CD4-positive, CD25-positive, alpha-beta regulatory T cell (primary cell): ENCODE data around the gene GART. TPM values are rescaled to one million over a fixed set of nuclear protein-coding genes. Genes with fewer than 3 reads are reported as not detected.
A peak's percentile ranks its signal among the peaks of the same experiment; 100 is the strongest.
"Not testable (repeated sequence)": the region's sequence is repeated elsewhere in the genome, so short reads cannot be mapped to it uniquely, and the experiment has no call there.

Experiments used
- ATAC-seq, 2 donors: fragments of 150-1000 bp; cut with Tn5 transposase; one replicate each; pipeline ENCODE4 v1.10.0; 2021; ENCODE audit warnings: low read depth in 2 of 2, moderate number of reproducible peaks in 2 of 2, moderate library complexity in 1 of 2
- DNase-seq, 3 donors: peaks; one replicate each; pipeline versions ENCODE4 v3.0.0 to v3.0.0-alpha.2; 2012 to 2022; ENCODE audit warnings: mixed read lengths in 1 of 3
- H3K27ac ChIP-seq: one replicate; pipeline ENCODE4 v1.7.0; 2013; ENCODE audit warnings: mild to moderate bottlenecking, low read length; ENCODE audit not compliant: insufficient read depth, poor library complexity, severe bottlenecking
- H3K27me3 ChIP-seq: one replicate; pipeline ENCODE4 v1.7.0; 2013; ENCODE audit warnings: low read length; ENCODE audit not compliant: control insufficient read depth, insufficient read depth
- H3K36me3 ChIP-seq: one replicate; pipeline ENCODE4 v1.7.0; 2013; ENCODE audit warnings: mild to moderate bottlenecking, low read length, moderate library complexity; ENCODE audit not compliant: control insufficient read depth, insufficient read depth
- H3K4me1 ChIP-seq: 2 replicates; pipeline ENCODE4 v1.7.0; 2013; ENCODE audit warnings: mild to moderate bottlenecking, low read length; ENCODE audit not compliant: insufficient read depth, control insufficient read depth, poor library complexity, severe bottlenecking
- H3K4me3 ChIP-seq: one replicate; pipeline ENCODE4 v1.7.0; 2013; ENCODE audit warnings: low read depth, mild to moderate bottlenecking, low read length, moderate library complexity
- H3K9me3 ChIP-seq, 2 experiments: 1 replicate in 1 of 2; 2 replicates in 1 of 2; pipeline ENCODE4 v1.7.0; 2013; ENCODE audit warnings: low read length in 2 of 2, mild to moderate bottlenecking in 1 of 2, moderate library complexity in 1 of 2; ENCODE audit not compliant: control insufficient read depth in 2 of 2
- H3K27ac Mint-ChIP-seq, 3 donors: one replicate each; pipeline ENCODE4 v1.8.0; 2020 to 2022; ENCODE audit warnings: mild to moderate bottlenecking in 3 of 3, mixed read lengths in 3 of 3, moderate library complexity in 2 of 3
- H3K27me3 Mint-ChIP-seq: one replicate; pipeline ENCODE4 v1.8.0; 2022; ENCODE audit warnings: mild to moderate bottlenecking, mixed read lengths
- H3K36me3 Mint-ChIP-seq: one replicate; pipeline ENCODE4 v1.8.0; 2020; ENCODE audit warnings: mixed read lengths
- H3K4me1 Mint-ChIP-seq, 4 donors: one replicate each; pipeline ENCODE4 v1.8.0; 2020 to 2022; ENCODE audit warnings: mixed read lengths in 4 of 4, mild to moderate bottlenecking in 1 of 4
- H3K4me3 Mint-ChIP-seq, 4 donors: one replicate each; pipeline ENCODE4 v1.8.0; 2020 to 2022; ENCODE audit warnings: mild to moderate bottlenecking in 4 of 4, mixed read lengths in 4 of 4, moderate library complexity in 3 of 4
- H3K9me3 Mint-ChIP-seq, 7 donors: one replicate each; pipeline ENCODE4 v1.8.0; 2020 to 2022; ENCODE audit warnings: mixed read lengths in 7 of 7, mild to moderate bottlenecking in 3 of 7, moderate library complexity in 2 of 7
- polyA plus RNA-seq, 4 donors: library from polyadenylated mRNA; unstranded; fragments of 300-500 nt; fragmentation: Illumina TruSeq; gene quantifications; one replicate each; pipeline ENCODE4 v1.2.3, GENCODE V29; 2021
- total RNA-seq: library from RNA; stranded (reverse); gene quantifications from one replicate; pipeline ENCODE4 v1.2.3, GENCODE V29; 2022

Gene GART
- total and polyA plus RNA-seq, 5 donors from 2014 or later = 44.0 to 63.9 (median 49.9) TPM

DNA sequence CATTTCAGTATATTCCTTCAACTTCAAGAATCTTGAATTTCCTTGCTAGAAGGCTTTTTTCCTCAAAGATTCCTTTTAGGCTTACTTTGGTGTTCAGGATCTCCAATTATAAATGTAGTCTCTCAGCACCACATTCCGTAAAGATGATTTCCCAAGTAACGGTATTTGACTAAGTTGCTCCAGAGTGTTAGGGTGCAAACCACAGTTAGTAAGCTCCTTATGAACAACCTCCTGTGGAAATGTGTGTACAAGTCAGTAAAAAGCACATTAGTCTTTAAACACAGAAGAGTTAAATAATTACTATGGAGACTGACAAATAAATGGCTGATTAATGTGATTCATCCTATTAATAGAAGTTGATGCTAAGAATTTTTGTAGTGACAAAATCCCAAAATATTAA, 36.3 kb upstream of the GART start:
- peaks cover 0 to 4% (median 3%) of the 10 kb centered on the region in 4 donors for H3K4me1 Mint-ChIP-seq
- no peak overlapping the region for H3K27ac Mint-ChIP-seq
- no peak for ATAC-seq
- H3K36me3 Mint-ChIP-seq = peaks cover 16% of the 10 kb centered on the region
- no peak overlapping the region for H3K4me3 Mint-ChIP-seq
- H3K4me3 ChIP-seq = no peak overlapping the region
- H3K27me3 ChIP-seq = no peaks in the 10 kb centered on the region
- H3K27me3 Mint-ChIP-seq = no peaks in the 10 kb centered on the region
- no peak for DNase-seq
- peaks cover 45% of the 10 kb centered on the region for H3K36me3 ChIP-seq
- no peak overlapping the region for H3K27ac ChIP-seq
- peaks cover 2% of the 10 kb centered on the region for H3K4me1 ChIP-seq
- no peaks in the 10 kb centered on the region for H3K9me3 Mint-ChIP-seq
- no peaks in the 10 kb centered on the region for H3K9me3 ChIP-seq

DNA sequence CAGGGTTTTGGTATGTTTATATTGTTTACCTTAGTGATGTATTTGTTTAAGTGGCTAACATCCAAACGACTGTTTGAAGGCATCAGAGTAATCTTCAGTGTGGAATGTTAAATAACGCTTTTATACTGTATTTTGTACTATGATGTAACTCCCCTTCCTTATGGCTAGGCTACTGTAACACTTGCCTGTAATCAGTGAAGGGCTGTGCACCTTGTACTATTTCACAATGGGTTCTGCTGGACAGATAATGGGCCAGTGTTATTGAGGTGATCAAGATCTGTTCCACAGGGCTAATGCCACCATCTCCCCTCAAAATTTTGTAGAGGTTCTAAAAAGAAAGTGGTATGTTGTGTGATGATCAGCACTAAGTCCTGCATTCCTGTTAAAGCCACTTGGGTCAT, 34.8 kb upstream of the GART start:
- not testable (repeated sequence) for H3K27me3 ChIP-seq, ATAC-seq, H3K27ac Mint-ChIP-seq, H3K4me3 ChIP-seq, H3K4me3 Mint-ChIP-seq, H3K27me3 Mint-ChIP-seq, DNase-seq, H3K9me3 ChIP-seq, H3K27ac ChIP-seq, H3K4me1 ChIP-seq, H3K9me3 Mint-ChIP-seq
- peaks cover 59% of the 10 kb centered on the region for H3K36me3 ChIP-seq
- Mint-ChIP-seq H3K36me3 (peaks cover 28% of the 10 kb centered on the region), H3K4me1 (peaks cover 0 to 11% (median 8%) of the 10 kb centered on the region in 4 donors)

DNA sequence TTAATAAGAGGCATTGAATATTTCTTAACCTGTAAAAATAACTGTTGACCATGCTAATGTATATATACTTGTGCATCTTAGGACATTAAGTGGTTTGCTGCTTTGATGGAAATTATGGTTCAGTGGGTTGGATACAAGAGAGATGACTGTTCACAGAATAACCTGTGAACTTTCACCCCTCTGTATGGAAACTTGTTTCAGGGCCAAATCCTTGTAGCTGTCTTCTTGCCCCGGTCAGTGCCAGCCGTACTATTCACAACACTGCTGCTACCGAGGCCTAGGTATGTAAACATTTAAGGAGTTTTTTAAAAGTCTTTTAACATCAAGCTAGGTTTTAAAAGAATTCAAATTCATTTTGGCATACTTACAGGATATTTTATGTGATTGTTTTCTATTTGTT, 30.4 kb upstream of the GART start:
- Mint-ChIP-seq H3K4me1 (peaks cover 0 to 38% (median 28%) of the 10 kb centered on the region in 4 donors), H3K27me3 (no peaks in the 10 kb centered on the region), H3K36me3 (peaks cover 45% of the 10 kb centered on the region), H3K27ac (peak overlapping the region in 2 of 3 donors; percentile 11 to 57), H3K9me3 (no peaks in the 10 kb centered on the region), H3K4me3 (no peak overlapping the region)
- no peak overlapping the region for H3K4me3 ChIP-seq
- peak overlapping the region; percentile 21 for H3K27ac ChIP-seq
- H3K4me1 ChIP-seq = peaks cover 2% of the 10 kb centered on the region
- peaks cover 95% of the 10 kb centered on the region for H3K36me3 ChIP-seq
- no peaks in the 10 kb centered on the region for H3K27me3 ChIP-seq
- H3K9me3 ChIP-seq = no peaks in the 10 kb centered on the region
- no peak for DNase-seq
- no peak for ATAC-seq

DNA sequence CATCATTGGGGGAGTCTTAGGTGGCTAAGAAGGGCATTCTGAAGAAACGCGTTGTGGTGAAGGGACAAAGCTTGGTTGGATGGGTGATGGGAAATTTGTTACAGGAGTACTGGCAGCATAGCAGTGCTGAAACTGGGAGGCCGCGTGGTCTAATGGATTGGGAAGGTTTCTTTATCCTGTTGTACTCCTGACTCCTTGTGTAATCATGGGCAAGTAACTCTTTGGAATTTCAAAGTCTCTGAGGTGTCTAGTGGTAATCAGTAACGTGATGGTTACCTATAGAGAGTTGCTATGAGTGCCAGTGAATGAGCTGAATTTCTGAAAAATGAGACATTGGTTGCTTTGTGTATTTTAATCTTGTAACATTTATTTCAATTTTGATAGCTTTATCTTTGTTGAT, 28.1 kb upstream of the GART start:
- H3K27ac Mint-ChIP-seq = peak overlapping the region; percentile 23 to 87 (median 72)
- Histone ChIP-seq H3K4me1 (peaks cover 3% of the 10 kb centered on the region), H3K27me3 (no peaks in the 10 kb centered on the region), H3K27ac (peak overlapping the region; percentile 30), H3K36me3 (peaks cover 78% of the 10 kb centered on the region), H3K9me3 (no peaks in the 10 kb centered on the region), H3K4me3 (no peak overlapping the region)
- DNase-seq (no peak), ATAC-seq (no peak)
- peaks cover 40% of the 10 kb centered on the region for H3K36me3 Mint-ChIP-seq
- H3K4me1 Mint-ChIP-seq = peaks cover 9 to 46% (median 36%) of the 10 kb centered on the region in 4 donors
- H3K27me3 Mint-ChIP-seq = no peaks in the 10 kb centered on the region
- peak overlapping the region in 2 of 4 donors; percentile 48 to 74 for H3K4me3 Mint-ChIP-seq
- no peaks in the 10 kb centered on the region for H3K9me3 Mint-ChIP-seq

GRCh38 chr21:33568448-33568847, 26.5 kb upstream of the GART start:
- Histone ChIP-seq H3K9me3 (no peaks in the 10 kb centered on the region), H3K4me3 (no peak overlapping the region), H3K27me3 (no peaks in the 10 kb centered on the region), H3K27ac (no peak overlapping the region), H3K36me3 (peaks cover 74% of the 10 kb centered on the region), H3K4me1 (peaks cover 3% of the 10 kb centered on the region)
- Mint-ChIP-seq H3K4me3 (peak overlapping the region in 1 of 4 donors; percentile 10), H3K27me3 (no peaks in the 10 kb centered on the region), H3K4me1 (peaks cover 15 to 55% (median 39%) of the 10 kb centered on the region in 4 donors), H3K9me3 (no peaks in the 10 kb centered on the region), H3K36me3 (peaks cover 37% of the 10 kb centered on the region), H3K27ac (no peak overlapping the region)
- DNase-seq (no peak), ATAC-seq (no peak)

GRCh38 chr21:33567914-33568313, 26.0 kb upstream of the GART start:
- no peak overlapping the region for H3K4me3 Mint-ChIP-seq
- peak overlapping the region in 2 of 3 donors; percentile 47 to 74 for H3K27ac Mint-ChIP-seq
- DNase-seq (no peak), ATAC-seq (no peak)
- H3K36me3 Mint-ChIP-seq = peaks cover 34% of the 10 kb centered on the region
- H3K4me1 Mint-ChIP-seq = peaks cover 16 to 56% (median 40%) of the 10 kb centered on the region in 4 donors
- no peak overlapping the region for H3K27ac ChIP-seq
- H3K9me3 Mint-ChIP-seq = no peaks in the 10 kb centered on the region
- H3K27me3 ChIP-seq = no peaks in the 10 kb centered on the region
- no peaks in the 10 kb centered on the region for H3K27me3 Mint-ChIP-seq
- H3K9me3 ChIP-seq = no peaks in the 10 kb centered on the region
- H3K4me3 ChIP-seq = no peak overlapping the region
- peaks cover 3% of the 10 kb centered on the region for H3K4me1 ChIP-seq
- peaks cover 72% of the 10 kb centered on the region for H3K36me3 ChIP-seq

GRCh38 chr21:33566514-33566913, 24.6 kb upstream of the GART start:
- Mint-ChIP-seq H3K4me1 (peaks cover 23 to 59% (median 36%) of the 10 kb centered on the region in 4 donors), H3K4me3 (no peak overlapping the region), H3K27me3 (no peaks in the 10 kb centered on the region), H3K27ac (no peak overlapping the region), H3K9me3 (no peaks in the 10 kb centered on the region), H3K36me3 (peaks cover 31% of the 10 kb centered on the region)
- Histone ChIP-seq H3K4me1 (peaks cover 8% of the 10 kb centered on the region), H3K4me3 (no peak overlapping the region), H3K36me3 (peaks cover 72% of the 10 kb centered on the region), H3K27ac (peak overlapping the region; percentile 6), H3K27me3 (no peaks in the 10 kb centered on the region), H3K9me3 (no peaks in the 10 kb centered on the region)
- no peak for ATAC-seq
- no peak for DNase-seq

DNA sequence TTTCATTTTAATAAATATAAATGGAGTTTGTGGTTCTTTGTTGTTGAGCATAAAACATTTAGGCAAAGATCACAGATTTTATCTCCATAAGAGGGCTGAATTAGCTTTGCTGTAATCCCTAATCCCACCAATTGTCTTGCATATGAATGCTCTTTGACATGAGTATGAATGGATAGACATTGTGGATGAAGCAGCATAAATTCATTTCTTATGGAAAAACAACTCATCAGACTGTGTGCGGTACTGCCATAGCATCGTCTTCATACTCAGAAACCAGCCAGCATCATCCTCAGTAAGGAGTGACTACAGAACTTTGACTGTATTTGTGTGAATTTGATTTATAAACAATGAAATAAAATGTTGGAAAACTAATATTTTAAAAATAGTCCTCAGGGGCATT, 20.5 kb upstream of the GART start:
- Histone ChIP-seq H3K4me3 (no peak overlapping the region), H3K4me1 (peaks cover 14% of the 10 kb centered on the region), H3K27me3 (no peaks in the 10 kb centered on the region), H3K9me3 (no peaks in the 10 kb centered on the region), H3K27ac (peak overlapping the region; percentile 19), H3K36me3 (peaks cover 74% of the 10 kb centered on the region)
- no peak for ATAC-seq
- Mint-ChIP-seq H3K36me3 (peaks cover 54% of the 10 kb centered on the region), H3K4me3 (no peak overlapping the region), H3K4me1 (peaks cover 38 to 67% (median 52%) of the 10 kb centered on the region in 4 donors), H3K9me3 (no peaks in the 10 kb centered on the region), H3K27me3 (no peaks in the 10 kb centered on the region), H3K27ac (no peak overlapping the region)
- no peak for DNase-seq
